Calu3 (cell line): ENCODE measurements around the gene SFTA2. TPM values are rescaled to one million over a fixed set of nuclear protein-coding genes. Genes with fewer than 3 reads are reported as not detected.

Experiments
- BruUV-seq: library from RNA; stranded (reverse); fragments of 400-500 nt; replicated peaks from 2 replicates; lab custom pipeline; 2021; lab: Mats Ljungman, UMichigan
- CTCF ChIA-PET: fragments of 300-600 bp; sonication (Branson Sonifier 250); formaldehyde crosslinking; loops from one replicate; lab custom pipeline; 2022; ENCODE audit warnings: antibody characterized with exemption; lab: Charles Lee
- DNase-seq: peaks from one replicate; pipeline ENCODE4 v3.0.0; 2022
- H3K27ac Mint-ChIP-seq: one replicate; pipeline ENCODE4 v1.8.0; 2022; ENCODE audit warnings: mixed read lengths; ENCODE audit not compliant: unreplicated experiment
- H3K27me3 Mint-ChIP-seq: one replicate; pipeline ENCODE4 v1.8.0; 2022; ENCODE audit warnings: mixed read lengths; ENCODE audit not compliant: unreplicated experiment
- H3K36me3 Mint-ChIP-seq: one replicate; pipeline ENCODE4 v1.8.0; 2022; ENCODE audit warnings: mild to moderate bottlenecking, moderate library complexity, mixed read lengths; ENCODE audit not compliant: insufficient read depth, unreplicated experiment
- H3K4me1 Mint-ChIP-seq: one replicate; pipeline ENCODE4 v1.8.0; 2022; ENCODE audit warnings: mild to moderate bottlenecking, low read depth, mixed read lengths; ENCODE audit not compliant: unreplicated experiment
- H3K4me3 Mint-ChIP-seq: one replicate; pipeline ENCODE4 v1.8.0; 2022; ENCODE audit warnings: mild to moderate bottlenecking, low read depth, moderate library complexity, mixed read lengths; ENCODE audit not compliant: unreplicated experiment
- H3K9me3 Mint-ChIP-seq: one replicate; pipeline ENCODE4 v1.8.0; 2022; ENCODE audit warnings: low read depth, mixed read lengths; ENCODE audit not compliant: unreplicated experiment
- intact Hi-C: fragments of 100-400 bp; cut with micrococcal nuclease; formaldehyde crosslinking; loops from one replicate; pipeline ENCODE4 v1.10.0; 2022; ENCODE audit not compliant: unreplicated experiment
- total RNA-seq: library from RNA; stranded (reverse); gene quantifications from 2 replicates; pipeline ENCODE4 v1.2.3, GENCODE V29; 2022
- TF ChIP-seq, protein P1 (sequence below): fragments of 200-600 bp; IDR thresholded peaks from one replicate; pipeline ENCODE4 v1.8.0; 2022; ENCODE audit warnings: antibody characterized with exemption; ENCODE audit not compliant: unreplicated experiment

SFTA2 gene
- total RNA-seq, 1 experiment from 2014 or later = 184 TPM

- no TSS peak for BruUV-seq
- Mint-ChIP-seq H3K27ac (peak overlapping the region; percentile 83), H3K4me3 (peak overlapping the region; percentile 21), H3K9me3 (no peaks in the 10 kb centered on the region), H3K4me1 (peaks cover 20% of the 10 kb centered on the region), H3K27me3 (no peaks in the 10 kb centered on the region), H3K36me3 (peaks cover 49% of the 10 kb centered on the region)
- DNase-seq = peak; percentile 73
- intact Hi-C loops = loop anchor here (1.0 to 5.0 kb wide), 5 partner anchors 47 to 212 kb away; no protein-coding TSS in a partner anchor
- CTCF ChIA-PET = interaction anchor here (0.6 to 6.0 kb wide), 25 partner anchors 11 to 484 kb away, joined by 3 to 180 read pairs (median 6); partner anchors contain the start of genes DDR1, MUCL3, PSORS1C1 and SFTA2
- TF ChIP-seq, protein P1, sequence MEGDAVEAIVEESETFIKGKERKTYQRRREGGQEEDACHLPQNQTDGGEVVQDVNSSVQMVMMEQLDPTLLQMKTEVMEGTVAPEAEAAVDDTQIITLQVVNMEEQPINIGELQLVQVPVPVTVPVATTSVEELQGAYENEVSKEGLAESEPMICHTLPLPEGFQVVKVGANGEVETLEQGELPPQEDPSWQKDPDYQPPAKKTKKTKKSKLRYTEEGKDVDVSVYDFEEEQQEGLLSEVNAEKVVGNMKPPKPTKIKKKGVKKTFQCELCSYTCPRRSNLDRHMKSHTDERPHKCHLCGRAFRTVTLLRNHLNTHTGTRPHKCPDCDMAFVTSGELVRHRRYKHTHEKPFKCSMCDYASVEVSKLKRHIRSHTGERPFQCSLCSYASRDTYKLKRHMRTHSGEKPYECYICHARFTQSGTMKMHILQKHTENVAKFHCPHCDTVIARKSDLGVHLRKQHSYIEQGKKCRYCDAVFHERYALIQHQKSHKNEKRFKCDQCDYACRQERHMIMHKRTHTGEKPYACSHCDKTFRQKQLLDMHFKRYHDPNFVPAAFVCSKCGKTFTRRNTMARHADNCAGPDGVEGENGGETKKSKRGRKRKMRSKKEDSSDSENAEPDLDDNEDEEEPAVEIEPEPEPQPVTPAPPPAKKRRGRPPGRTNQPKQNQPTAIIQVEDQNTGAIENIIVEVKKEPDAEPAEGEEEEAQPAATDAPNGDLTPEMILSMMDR = peak; percentile 78
These were observed 16.4 kb downstream of the SFTA2 start for GRCh38 chr6:30915591-30915946.

GRCh38 chr6:30914854-30915590 is 16.9 kb downstream of the SFTA2 start:
- peaks cover 20% of the 10 kb centered on the region for H3K4me1 Mint-ChIP-seq
- peak overlapping the region; percentile 78 for H3K4me3 Mint-ChIP-seq
- no peak for DNase-seq
- H3K27ac Mint-ChIP-seq = peak overlapping the region; percentile 83
- intact Hi-C loops = loop anchor here (1.0 to 5.0 kb wide), 5 partner anchors 47 to 212 kb away; no protein-coding TSS in a partner anchor
- H3K27me3 Mint-ChIP-seq = no peaks in the 10 kb centered on the region
- TF ChIP-seq, protein P1 = no peak
- H3K36me3 Mint-ChIP-seq = peaks cover 49% of the 10 kb centered on the region
- BruUV-seq = no TSS peak
- no peaks in the 10 kb centered on the region for H3K9me3 Mint-ChIP-seq
- CTCF ChIA-PET = interaction anchor here (0.6 to 6.0 kb wide), 25 partner anchors 11 to 200 kb away, joined by 3 to 180 read pairs (median 7); partner anchors contain the start of genes DDR1, MUCL3, PSORS1C1 and SFTA2

GRCh38 chr6:30914076-30914853 is 17.7 kb downstream of the SFTA2 start, which contains the start of gene VARS2:
Gene VARS2, plus strand, starts transcription at chr6:30914238. Its CDS starts 599 bp downstream, at chr6:30914837.
- intact Hi-C loops = loop anchor here (2.0 kb wide), 1 partner anchor 165 kb away; no protein-coding TSS in a partner anchor
- TSS peak; percentile 51 for BruUV-seq
- peak within 1 kb of the TSS; percentile 78 for H3K4me3 Mint-ChIP-seq

More at GRCh38 chr6:30914076-30914853, 17.7 kb downstream of the SFTA2 start, which contains the start of gene VARS2:
- H3K27me3 Mint-ChIP-seq = no peaks in the 10 kb centered on the region
- H3K9me3 Mint-ChIP-seq = no peaks in the 10 kb centered on the region
- peak; percentile 100 for DNase-seq
- CTCF ChIA-PET = interaction anchor here (0.5 to 6.0 kb wide), 42 partner anchors 10 to 1331 kb away, joined by 3 to 180 read pairs (median 5); partner anchors contain the start of genes DDR1, PSORS1C1 and SFTA2
- TF ChIP-seq, protein P1 = peak; percentile 41
- peaks cover 21% of the 10 kb centered on the region for H3K4me1 Mint-ChIP-seq
- peaks cover 49% of the 10 kb centered on the region for H3K36me3 Mint-ChIP-seq
- peak within 1 kb of the TSS; percentile 71 for H3K27ac Mint-ChIP-seq
